Limb (tissue), 2 donors: ENCODE data around the gene SNRK.
A peak's percentile ranks its signal among the peaks of the same experiment; 100 is the strongest.

Source experiments
- DNase-seq, 2 donors: peaks; one replicate each; pipeline ENCODE4 v3.0.0-alpha.2; 2016; ENCODE audit errors: extremely low spot score in 2 of 2

Gene SNRK, protein sequence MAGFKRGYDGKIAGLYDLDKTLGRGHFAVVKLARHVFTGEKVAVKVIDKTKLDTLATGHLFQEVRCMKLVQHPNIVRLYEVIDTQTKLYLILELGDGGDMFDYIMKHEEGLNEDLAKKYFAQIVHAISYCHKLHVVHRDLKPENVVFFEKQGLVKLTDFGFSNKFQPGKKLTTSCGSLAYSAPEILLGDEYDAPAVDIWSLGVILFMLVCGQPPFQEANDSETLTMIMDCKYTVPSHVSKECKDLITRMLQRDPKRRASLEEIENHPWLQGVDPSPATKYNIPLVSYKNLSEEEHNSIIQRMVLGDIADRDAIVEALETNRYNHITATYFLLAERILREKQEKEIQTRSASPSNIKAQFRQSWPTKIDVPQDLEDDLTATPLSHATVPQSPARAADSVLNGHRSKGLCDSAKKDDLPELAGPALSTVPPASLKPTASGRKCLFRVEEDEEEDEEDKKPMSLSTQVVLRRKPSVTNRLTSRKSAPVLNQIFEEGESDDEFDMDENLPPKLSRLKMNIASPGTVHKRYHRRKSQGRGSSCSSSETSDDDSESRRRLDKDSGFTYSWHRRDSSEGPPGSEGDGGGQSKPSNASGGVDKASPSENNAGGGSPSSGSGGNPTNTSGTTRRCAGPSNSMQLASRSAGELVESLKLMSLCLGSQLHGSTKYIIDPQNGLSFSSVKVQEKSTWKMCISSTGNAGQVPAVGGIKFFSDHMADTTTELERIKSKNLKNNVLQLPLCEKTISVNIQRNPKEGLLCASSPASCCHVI

GRCh38 chr3:43286115-43286840, at the start of gene SNRK:
SNRK (plus strand) TSS chr3:43286540; CDS start chr3:43303204, 16,664 bp downstream.
- DNase-seq = peak; percentile 71 to 97

GRCh38 chr3:43238801-43239200, 47.5 kb upstream of the SNRK start:
- no peak for DNase-seq

- DNase-seq = no peak
Measured at GRCh38 chr3:43239755-43240154, 46.6 kb upstream of the SNRK start.

GRCh38 chr3:43243590-43244587, 42.5 kb upstream of the SNRK start:
- DNase-seq = no peak

GRCh38 chr3:43244694-43245093, 41.6 kb upstream of the SNRK start:
- DNase-seq = no peak

DNA sequence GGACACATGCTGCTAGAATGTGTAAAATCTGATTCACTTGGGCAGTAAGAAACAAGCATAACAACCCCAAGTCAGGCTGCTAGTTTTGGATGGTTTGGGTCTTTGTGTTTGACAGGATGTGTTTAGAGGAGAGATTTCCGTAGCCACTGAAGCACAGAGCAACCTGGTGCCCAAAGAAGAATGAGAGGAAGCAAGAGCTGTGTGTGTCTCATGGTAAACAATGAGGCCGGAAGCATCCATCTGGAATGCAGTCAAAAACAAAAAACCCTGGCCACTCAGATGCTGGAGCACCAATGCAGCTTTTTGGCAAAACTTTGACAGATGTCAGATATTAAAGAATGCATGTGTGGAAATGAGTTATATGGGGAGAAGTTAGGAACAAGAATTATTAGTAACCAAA, 39.4 kb upstream of the SNRK start:
- DNase-seq = no peak

DNA sequence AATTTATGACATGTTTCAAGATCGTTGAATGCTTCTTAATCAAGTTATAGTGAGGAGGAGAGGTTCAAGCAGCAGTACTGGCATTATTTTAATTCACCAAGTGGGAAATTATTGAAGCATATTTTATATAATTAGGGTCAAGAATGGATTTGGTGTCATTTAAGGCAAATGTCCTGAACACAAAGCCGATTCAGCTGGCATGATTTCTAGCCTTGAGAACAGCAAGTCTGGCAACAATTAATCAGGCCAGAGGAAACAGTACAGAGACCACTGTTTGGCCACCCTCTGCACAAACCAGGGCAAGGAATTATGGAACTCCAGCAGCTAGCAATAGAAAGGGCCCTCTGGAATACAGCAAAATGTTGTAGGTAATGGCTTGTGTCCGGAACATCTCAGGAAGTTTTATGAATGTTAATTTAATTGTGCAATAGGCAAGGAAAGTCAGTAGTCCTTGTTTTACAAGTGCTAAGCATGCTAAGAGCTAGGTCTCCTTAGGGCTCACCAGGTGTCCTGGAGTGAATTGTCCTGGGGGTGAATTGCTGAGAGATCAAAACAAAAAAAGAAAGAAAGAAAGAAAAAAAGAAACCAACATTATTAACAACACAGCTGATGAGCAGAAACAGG, 38.7 kb upstream of the SNRK start:
- DNase-seq = no peak

- no peak for DNase-seq
Measured at GRCh38 chr3:43248185-43248583, 38.2 kb upstream of the SNRK start.

DNA sequence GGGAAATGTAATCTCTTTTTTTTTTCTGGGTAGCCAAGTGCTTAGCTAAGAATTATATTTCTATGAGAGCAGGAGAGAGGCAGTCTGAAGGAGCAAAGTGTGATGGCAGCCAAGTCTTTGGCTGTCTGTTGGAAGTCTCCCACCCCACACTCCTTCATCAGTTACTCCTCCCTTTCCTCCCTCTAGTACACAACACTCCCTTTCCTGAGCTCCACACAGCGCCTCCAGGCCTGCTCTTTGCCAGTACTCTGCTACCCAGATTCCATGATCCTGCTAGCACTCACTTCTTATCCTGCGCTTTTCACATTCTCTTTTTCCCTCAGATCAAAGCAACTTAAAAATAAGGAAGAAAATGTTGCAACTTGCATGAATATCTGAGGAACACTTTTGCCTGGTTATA, 37.4 kb upstream of the SNRK start:
- no peak for DNase-seq

DNA sequence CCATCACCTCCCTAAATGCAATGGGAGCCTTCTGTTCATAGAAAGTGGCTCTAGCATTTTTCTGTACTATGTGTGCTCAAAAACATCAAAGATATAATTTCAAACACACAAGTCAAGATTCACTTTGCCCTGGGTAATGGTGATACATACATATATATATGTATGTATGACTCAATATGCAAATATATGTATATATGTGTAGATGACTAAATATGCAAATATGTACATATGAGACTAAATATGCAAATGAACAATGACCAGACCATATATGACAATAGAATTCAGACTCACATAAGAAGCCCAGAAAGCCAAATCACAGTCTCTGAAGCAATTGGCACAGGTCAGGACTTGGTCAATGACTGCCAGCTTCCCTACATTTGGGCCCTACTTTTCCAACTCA, 36.9 kb upstream of the SNRK start:
- DNase-seq = no peak

GRCh38 chr3:43253294-43253693, 33.0 kb upstream of the SNRK start:
- DNase-seq = no peak

GRCh38 chr3:43254125-43254524, 32.2 kb upstream of the SNRK start:
- no peak for DNase-seq

DNA sequence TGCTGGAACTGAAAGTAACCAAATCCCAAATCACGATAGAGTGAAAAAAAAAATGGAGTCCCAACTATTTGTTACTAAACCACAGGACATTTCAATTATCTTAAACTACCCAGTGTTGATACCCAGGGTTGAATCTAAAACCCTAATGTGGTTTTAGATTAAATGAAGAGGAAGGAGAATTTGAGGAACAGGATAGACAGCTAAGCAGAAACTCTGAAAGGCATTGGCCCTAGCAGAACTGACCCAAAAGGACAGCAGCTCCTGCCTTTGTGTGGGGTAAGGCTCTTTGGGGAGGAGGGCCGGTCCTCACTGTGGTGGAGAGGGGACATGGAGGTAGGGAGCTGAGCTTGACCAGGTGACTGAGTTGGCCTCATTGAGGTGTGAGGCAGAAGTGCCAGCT, 30.7 kb upstream of the SNRK start:
- no peak for DNase-seq

- no peak for DNase-seq
Measured at GRCh38 chr3:43256714-43257461, 29.5 kb upstream of the SNRK start.

- DNase-seq = no peak
Measured at GRCh38 chr3:43257850-43258249, 28.5 kb upstream of the SNRK start.

DNA sequence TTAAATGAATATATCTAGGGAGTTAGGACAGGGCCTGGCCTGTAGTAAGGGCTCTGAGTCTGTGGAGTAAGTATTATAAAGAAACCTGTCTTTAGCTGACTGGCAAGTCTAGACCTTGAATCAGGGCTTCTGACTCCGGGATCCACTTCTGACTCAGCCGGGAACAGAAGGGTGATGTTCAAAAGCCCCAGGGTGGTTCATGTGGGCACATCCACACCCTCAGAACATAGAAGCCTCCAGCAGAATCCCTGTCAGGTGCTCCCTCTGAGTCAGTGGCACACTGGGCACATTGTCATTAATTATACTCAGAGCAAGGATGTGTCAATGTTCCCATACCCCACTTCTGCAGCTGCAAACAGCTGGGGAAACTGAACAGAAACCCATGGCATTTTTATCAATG, 26.7 kb upstream of the SNRK start:
- DNase-seq = no peak

DNA sequence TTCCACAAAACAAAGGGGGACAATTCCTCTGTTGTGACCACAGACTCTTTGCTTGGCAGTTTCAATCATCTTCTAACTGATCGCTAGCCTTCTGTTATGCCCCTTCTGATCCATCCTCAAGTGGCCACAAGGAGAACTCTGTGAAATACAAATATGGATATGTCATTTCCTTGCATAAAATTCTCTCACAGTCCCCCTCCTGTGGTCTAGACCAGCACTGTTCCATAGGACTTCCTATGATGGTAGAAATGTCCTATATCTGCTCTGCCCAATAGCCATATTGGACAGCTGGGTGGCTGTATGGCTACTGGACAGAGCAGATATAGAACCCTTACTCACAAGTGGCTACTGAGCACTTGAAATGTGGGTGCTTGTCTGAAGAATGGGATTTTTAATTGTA, 25.9 kb upstream of the SNRK start:
- DNase-seq = no peak

- DNase-seq = no peak
Measured at GRCh38 chr3:43262194-43262593, 24.1 kb upstream of the SNRK start.

DNA sequence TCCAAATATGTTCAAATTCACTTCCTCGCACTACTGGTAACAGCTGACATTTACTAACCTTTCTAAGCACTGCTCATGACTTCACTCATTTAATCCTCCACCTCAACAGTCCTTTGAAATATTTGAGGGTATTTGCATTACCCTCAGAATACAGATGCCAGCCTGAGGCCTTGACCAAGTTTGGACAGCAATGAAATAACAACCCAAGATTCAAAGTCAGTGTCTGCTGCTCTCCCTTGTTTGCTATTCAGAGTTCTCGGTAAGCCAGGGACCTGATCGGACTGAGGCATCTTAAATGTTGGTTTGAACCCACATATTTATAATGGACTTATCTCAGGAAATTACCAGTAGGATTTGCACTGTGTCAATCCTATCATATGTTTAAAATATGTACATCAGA, 19.9 kb upstream of the SNRK start:
- no peak for DNase-seq

DNA sequence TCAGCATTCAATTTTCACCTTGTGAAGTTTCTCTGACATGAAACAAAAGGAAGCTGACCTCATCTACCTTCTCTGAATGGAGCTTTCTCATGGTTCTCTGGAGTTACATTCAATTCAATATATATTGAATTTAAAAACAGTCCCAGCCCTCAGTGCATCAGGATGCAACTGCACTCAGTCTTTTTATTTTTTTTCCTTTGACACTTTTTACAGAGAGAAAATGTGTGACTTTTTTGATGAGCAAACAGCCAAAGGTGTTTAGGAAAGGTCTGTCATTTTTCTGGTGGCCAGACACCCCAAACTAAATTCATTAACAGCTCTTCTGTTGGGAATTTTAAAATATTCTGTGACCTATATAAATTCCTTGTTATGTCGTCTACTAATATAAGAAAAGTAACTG, 19.3 kb upstream of the SNRK start:
- no peak for DNase-seq
